Astrocyte of the cerebellum (primary cell): ENCODE measurements around the gene KRTAP10-10.
"Not testable (repeated sequence)": the region's sequence is repeated elsewhere in the genome, so short reads cannot be mapped to it uniquely, and the experiment has no call there.

ENCODE experiments used
- DNase-seq: peaks from one replicate; pipeline ENCODE4 v3.0.0-alpha.2; 2011; ENCODE audit warnings: low read depth
- H3K4me3 ChIP-seq: 2 replicates; pipeline ENCODE4 v1.5.1; 2011; ENCODE audit warnings: mild to moderate bottlenecking, low read depth, low read length, moderate library complexity
- in situ Hi-C: cut with HindIII; loops from 2 replicates; pipeline ENCODE4 v1.10.0; 2017; ENCODE audit warnings: low sequenced_read_pairs
- TF ChIP-seq, protein P1 (sequence below): IDR thresholded peaks from 2 replicates; pipeline ENCODE4 v1.5.1; 2012; ENCODE audit warnings: low read length, low read depth, moderate library complexity, mild to moderate bottlenecking; ENCODE audit errors: missing control alignments

Gene KRTAP10-10, protein sequence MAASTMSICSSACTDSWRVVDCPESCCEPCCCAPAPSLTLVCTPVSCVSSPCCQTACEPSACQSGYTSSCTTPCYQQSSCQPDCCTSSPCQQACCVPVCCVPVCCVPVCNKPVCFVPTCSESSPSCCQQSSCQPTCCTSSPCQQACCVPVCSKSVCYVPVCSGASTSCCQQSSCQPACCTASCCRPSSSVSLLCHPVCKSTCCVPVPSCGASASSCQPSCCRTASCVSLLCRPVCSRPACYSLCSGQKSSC

DNA sequence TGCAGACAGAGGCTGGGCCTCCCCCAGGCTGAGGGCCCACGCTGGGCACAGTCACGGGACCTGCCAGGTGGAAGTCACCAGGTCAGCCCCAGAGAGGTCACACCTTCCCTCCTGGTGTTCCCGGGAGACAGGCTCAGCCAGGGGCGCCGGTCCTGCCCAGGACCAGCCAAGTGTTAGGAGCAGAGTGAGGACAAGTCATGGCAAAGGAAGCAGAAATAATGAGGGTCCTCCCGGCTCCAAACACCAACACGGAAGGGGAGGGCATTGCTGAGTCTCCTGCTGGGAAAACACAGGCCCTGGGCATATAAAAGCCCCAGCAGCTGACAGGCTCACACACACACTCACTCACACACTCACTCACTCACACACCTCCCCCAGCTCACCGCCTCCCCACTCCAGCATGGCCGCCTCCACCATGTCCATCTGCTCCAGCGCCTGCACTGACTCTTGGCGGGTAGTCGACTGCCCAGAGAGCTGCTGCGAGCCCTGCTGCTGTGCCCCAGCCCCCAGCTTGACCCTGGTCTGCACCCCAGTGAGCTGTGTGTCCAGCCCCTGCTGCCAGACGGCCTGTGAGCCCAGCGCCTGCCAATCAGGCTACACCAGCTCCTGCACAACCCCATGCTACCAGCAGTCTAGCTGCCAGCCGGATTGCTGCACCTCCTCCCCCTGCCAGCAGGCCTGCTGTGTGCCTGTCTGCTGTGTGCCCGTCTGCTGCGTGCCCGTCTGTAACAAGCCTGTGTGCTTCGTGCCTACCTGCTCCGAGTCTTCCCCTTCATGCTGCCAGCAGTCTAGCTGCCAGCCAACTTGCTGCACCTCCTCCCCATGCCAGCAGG is at the start of gene KRTAP10-10:
TSS of gene KRTAP10-10 (plus strand) at position 339 of the 833 bp plus-strand sequence. CDS start at position 401, 62 bp downstream.
- TF ChIP-seq, protein P1, sequence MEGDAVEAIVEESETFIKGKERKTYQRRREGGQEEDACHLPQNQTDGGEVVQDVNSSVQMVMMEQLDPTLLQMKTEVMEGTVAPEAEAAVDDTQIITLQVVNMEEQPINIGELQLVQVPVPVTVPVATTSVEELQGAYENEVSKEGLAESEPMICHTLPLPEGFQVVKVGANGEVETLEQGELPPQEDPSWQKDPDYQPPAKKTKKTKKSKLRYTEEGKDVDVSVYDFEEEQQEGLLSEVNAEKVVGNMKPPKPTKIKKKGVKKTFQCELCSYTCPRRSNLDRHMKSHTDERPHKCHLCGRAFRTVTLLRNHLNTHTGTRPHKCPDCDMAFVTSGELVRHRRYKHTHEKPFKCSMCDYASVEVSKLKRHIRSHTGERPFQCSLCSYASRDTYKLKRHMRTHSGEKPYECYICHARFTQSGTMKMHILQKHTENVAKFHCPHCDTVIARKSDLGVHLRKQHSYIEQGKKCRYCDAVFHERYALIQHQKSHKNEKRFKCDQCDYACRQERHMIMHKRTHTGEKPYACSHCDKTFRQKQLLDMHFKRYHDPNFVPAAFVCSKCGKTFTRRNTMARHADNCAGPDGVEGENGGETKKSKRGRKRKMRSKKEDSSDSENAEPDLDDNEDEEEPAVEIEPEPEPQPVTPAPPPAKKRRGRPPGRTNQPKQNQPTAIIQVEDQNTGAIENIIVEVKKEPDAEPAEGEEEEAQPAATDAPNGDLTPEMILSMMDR: no peak

DNA sequence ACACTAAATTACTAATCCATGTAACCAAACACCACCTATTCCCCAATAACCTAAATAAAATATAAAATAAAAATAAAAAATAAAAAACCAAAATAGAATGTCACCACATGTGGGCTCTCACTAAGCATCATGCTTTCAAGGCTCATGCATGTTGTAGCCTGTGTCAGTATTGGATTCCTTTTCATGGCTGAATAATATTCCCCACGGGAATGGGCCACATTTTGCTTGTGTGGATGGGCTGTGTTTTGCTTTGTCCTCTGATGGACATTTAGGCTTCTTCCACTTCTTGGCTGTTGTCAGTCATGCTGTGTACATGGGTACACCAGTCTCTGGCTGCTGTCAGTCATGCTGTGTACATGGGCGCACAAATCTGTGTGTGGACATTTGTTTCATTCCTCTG is 48.1 kb upstream of the KRTAP10-10 start:
- DNase-seq: no peak
- in situ Hi-C loops: no loop called here
- TF ChIP-seq, protein P1: no peak
- H3K4me3 ChIP-seq: no peak overlapping the region

More for the DNA sequence above, at the start of gene KRTAP10-10:
- H3K4me3 ChIP-seq: no peak within 1 kb of the TSS
- no peak for DNase-seq
- in situ Hi-C loops: no loop called here

DNA sequence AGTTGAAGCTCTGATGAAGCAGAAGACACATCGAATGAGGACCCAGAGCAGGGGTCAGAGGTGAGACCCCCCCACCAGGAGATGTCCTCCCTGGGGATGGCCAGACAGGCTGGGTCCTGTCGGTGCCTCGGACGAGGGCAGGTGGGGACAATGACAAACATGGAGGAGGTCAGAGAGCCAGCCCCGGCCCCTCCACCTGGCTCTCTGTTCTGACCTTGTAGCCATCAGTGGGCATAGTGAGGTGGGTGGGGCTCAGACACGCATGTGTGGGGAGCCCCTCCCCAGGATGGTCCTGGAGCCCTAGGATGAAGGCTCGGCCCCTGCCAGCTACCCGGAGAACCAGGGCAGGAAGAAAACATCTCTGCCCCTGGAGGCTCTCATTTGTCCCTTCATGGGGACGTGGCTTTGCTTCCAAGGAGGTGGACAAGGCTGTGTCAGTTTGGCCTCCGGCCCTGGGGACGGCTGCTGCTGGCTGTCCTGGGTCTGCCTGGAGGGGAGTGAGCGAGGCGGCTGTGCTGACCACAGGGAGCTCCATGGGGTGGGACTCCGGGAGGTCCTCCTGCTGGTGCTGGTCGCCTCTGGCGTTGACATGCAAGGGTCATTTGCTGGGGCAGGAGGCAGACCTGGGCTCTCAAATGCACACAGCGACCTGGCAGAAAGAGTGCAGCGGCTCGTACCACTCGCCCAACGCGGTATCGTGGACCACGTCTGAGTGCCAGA is 47.4 kb upstream of the KRTAP10-10 start:
- in situ Hi-C loops: no loop called here
- no peak for DNase-seq
- no peak overlapping the region for H3K4me3 ChIP-seq
- TF ChIP-seq, protein P1: no peak

DNA sequence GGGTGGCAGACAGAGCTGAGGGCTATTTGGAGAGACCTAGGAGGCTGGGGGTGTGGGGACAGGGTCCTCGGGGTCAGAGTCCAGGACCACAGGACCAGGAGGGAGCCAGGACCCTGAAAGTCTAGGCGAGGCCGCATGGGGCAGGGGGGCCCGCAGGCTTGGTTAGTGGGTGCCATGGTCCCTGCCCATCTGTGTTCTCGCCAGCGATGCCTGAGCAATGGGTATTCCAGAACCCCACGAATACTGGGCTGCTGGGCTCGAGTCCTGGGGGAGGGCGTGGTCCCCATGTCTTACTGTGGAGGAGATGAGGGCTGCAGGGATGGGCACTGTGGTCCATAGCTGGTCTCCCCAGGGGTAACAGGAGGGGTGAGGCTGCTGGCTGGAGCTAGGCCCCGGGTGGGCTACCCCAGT is 46.8 kb upstream of the KRTAP10-10 start:
- TF ChIP-seq, protein P1: no peak
- in situ Hi-C loops: no loop called here
- no peak overlapping the region for H3K4me3 ChIP-seq
- DNase-seq: no peak

DNA sequence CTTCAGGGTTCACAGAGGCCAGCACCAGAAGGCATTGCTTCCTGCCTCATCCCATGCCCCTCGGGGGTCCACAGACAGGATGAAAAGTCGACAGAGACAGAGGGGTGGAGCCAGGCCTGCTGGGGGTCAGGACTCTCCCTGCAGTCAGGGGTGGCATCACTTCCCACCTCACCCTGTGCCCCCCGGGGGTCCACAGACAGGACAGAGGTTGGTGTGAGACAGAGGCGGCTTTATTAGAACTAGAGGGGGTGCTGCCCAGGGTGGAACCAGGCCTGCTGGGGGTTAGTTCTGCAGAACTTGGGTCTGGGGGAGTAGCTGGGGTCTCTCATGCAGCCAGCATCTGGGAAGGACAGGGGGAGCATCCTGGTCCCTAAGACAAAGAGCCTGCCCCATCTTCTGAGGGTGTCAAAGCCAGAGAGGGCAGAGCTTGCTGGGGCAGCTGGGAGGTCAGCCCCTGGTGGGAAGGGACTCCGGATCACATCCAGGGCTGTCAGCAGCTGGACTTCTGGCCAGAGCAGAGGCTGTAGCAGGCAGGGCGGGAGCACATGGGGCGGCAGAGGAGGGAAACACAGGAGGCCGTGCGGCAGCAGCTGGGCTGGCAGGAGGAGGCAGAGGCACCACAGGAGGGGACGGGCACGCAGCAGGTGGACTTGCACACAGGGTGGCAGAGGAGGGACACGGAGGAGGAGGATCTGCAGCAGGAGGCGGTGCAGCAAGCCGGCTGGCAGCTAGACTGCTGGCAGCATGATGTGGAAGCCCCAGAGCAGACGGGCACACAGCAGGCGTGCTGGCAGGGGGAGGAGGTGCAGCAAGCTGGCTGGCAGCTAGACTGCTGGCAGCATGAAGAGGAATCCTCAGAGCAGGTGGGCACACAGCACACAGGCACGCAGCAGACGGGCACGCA is 46.0 kb upstream of the KRTAP10-10 start:
- H3K4me3 ChIP-seq, in situ Hi-C loops, DNase-seq: not testable (repeated sequence)

DNA sequence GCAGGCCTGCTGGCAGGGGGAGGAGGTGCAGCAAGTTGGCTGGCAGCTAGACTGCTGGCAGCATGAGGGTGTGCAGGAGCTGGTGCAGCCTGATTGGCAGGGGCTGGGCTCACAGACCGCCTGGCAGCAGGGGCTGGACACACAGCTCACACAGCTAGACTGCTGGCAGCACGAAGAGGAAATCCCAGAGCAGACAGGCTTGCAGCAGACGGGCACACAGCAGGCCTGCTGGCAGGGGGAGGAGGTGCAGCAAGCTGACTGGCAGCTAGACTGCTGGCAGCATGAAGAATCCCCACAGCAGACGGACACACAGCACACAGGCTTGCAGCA is 45.4 kb upstream of the KRTAP10-10 start:
- DNase-seq, in situ Hi-C loops, H3K4me3 ChIP-seq: not testable (repeated sequence)
